Measurements from ENCODE around the gene PYDC1. TPM values are rescaled to one million over a fixed set of nuclear protein-coding genes. Genes with fewer than 3 reads are reported as not detected.
"Not testable (repeated sequence)": the region's sequence is repeated elsewhere in the genome, so short reads cannot be mapped to it uniquely, and the experiment has no call there.

PYDC1 gene
- total and polyA plus RNA-seq, 8 donors, result not detected

DNA sequence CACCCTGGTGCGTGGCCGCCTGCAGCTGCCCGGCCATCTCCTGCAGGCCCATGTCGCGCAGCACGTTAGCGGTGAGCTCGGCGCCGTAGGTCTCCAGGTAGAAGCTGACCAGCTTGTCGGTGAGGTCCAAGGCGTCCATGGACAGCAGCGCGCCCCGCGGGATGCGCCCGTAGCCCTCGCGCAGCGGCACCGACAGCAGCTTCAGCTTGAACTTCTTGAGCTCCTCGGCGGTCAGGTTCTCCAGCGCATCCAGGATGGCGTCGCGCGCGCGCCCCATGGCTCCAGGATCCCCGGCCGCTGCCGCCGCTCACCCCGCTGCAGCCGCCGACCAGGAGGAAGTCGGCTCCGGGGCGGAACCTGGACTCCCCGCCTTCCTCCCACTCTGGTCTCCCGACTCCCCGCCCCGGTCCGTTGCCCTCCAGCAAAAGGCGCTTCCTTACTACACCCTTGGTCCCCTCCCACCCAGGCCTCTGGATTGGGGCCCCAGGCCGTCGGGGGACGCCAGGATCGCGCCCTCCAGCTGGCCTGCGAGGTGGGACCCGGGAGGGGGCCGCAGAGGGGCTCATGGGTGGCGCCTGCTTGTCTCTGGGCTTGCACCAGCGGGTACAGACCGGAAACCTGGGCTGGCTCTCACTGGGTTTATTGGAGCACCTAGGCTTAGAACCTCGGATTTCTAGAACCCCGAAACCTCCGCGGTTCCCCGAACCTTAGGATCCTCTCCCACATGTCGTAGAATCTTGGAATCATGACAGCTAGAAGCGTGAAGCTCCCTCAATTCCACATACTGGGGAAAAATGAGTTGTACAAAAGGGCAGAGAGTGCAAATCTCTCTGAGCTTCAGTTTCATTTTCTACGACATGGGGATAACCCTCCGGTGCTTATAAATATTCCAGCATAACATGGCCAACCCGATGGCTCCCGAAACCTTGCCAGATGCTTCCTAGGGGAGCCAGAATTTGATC lies 14.2 kb downstream of the PYDC1 start, which contains the start of gene PYCARD:
Gene PYCARD (minus strand): TSS at position 347 of the 962 bp plus-strand sequence. CDS start 70 bp downstream, at position 277.
- Histone ChIP-seq H3K36me3 (peaks cover 2 to 20% (median 12%) of the 10 kb centered on the region in 4 donors), H3K27ac (peak within 1 kb of the TSS; percentile 47 to 83 (median 73)), H3K4me1 (peaks cover 16 to 41% (median 28%) of the 10 kb centered on the region in 4 donors), H3K4me3 (peak within 1 kb of the TSS; percentile 69 to 83 (median 78)), H3K9me3 (no peaks in the 10 kb centered on the region), H3K27me3 (peaks cover 0 to 12% (median 0%) of the 10 kb centered on the region in 3 donors)
- intact Hi-C loops (cut with DNase I; ENCODE audit: low total_unique reads), result no loop called here
- 8 to 15% (median 9%) methylated on average over 29 to 69 of the region's 69 CpGs for WGBS, 5 donors
- TF ChIP-seq, protein P1, sequence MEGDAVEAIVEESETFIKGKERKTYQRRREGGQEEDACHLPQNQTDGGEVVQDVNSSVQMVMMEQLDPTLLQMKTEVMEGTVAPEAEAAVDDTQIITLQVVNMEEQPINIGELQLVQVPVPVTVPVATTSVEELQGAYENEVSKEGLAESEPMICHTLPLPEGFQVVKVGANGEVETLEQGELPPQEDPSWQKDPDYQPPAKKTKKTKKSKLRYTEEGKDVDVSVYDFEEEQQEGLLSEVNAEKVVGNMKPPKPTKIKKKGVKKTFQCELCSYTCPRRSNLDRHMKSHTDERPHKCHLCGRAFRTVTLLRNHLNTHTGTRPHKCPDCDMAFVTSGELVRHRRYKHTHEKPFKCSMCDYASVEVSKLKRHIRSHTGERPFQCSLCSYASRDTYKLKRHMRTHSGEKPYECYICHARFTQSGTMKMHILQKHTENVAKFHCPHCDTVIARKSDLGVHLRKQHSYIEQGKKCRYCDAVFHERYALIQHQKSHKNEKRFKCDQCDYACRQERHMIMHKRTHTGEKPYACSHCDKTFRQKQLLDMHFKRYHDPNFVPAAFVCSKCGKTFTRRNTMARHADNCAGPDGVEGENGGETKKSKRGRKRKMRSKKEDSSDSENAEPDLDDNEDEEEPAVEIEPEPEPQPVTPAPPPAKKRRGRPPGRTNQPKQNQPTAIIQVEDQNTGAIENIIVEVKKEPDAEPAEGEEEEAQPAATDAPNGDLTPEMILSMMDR (IDR thresholded peaks at IDR 0.05), result no peak
- TF ChIP-seq POLR2AphosphoS5 (IDR thresholded peaks at IDR 0.05) (peak in 1 of 3 donors; percentile 31), EP300 (IDR thresholded peaks at IDR 0.05) (no peak), POLR2A (IDR thresholded peaks at IDR 0.05) (no peak)
- DNase-seq, result peak in 1 of 2 donors; percentile 45

GRCh38 chr16:31201582-31202413 lies 15.1 kb downstream of the PYDC1 start:
- H3K27me3 ChIP-seq, result peaks cover 0 to 4% (median 0%) of the 10 kb centered on the region in 3 donors
- H3K4me1 ChIP-seq, result peaks cover 16 to 41% (median 28%) of the 10 kb centered on the region in 4 donors
- H3K4me3 ChIP-seq, result peak overlapping the region; percentile 69 to 83 (median 78)
- WGBS, 5 donors, result 10 to 15% (median 12%) methylated on average over 21 to 35 of the region's 35 CpGs
- intact Hi-C loops (cut with DNase I; ENCODE audit: low total_unique reads), result no loop called here
- TF ChIP-seq, protein P1 (IDR thresholded peaks at IDR 0.05), result no peak
- TF ChIP-seq POLR2A (IDR thresholded peaks at IDR 0.05) (no peak), EP300 (IDR thresholded peaks at IDR 0.05) (no peak), POLR2AphosphoS5 (IDR thresholded peaks at IDR 0.05) (no peak)
- H3K9me3 ChIP-seq, result no peaks in the 10 kb centered on the region
- peaks cover 2 to 27% (median 19%) of the 10 kb centered on the region in 4 donors for H3K36me3 ChIP-seq
- H3K27ac ChIP-seq, result peak overlapping the region; percentile 11 to 83 (median 73)
- DNase-seq, result peak; percentile 47 to 74

DNA sequence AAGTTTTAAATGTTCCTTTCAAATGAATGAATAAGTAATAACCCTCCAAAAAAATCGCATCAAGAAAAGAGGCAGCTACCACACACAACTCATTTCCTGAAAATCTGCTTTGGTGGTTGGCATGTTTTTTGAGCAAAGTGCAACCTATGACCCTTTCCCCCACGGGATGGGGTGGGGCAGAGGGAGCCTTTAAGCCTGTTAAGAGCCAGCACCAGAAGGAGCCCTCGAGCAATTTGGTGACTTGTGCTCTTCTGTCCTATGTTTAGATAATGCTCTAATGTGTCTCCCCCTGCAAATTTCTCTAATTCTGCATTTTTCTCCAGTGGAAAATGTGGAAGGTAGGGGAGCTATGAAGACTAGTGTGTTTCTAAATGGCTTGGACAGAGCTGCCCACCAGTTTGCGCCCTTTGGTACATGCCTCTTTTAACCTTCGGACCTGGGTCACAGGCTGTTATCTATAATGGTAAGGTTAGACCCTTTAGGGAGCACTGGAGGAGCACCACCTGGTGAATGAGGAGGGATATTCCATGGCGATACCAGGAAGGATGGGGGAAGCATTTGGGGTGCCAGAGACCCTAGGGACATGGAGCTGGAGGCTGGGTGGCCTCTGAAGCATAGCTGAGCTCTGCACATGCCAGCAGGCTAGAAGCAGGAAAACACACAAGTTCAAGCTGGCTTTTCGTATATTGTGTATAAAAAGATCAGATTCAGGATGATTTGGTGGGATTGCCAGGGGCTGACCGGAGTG lies 15.9 kb downstream of the PYDC1 start:
- peak in 1 of 2 donors; percentile 41 for DNase-seq
- no peak for TF ChIP-seq POLR2AphosphoS5 (IDR thresholded peaks at IDR 0.05)
- no peak for TF ChIP-seq POLR2A (IDR thresholded peaks at IDR 0.05)
- TF ChIP-seq, protein P1 (IDR thresholded peaks at IDR 0.05), result no peak
- TF ChIP-seq EP300 (IDR thresholded peaks at IDR 0.05), result no peak
- H3K27ac ChIP-seq, result peak overlapping the region in 3 of 5 donors; percentile 73 to 83 (median 79)

GRCh38 chr16:31200111-31200510 lies 16.8 kb downstream of the PYDC1 start:
- intact Hi-C loops (cut with DNase I; ENCODE audit: low total_unique reads); H3K4me3 ChIP-seq; H3K9me3 ChIP-seq; H3K27me3 ChIP-seq; H3K27ac ChIP-seq; DNase-seq: not testable (repeated sequence)
- peaks cover 10 to 44% (median 36%) of the 10 kb centered on the region in 4 donors for H3K36me3 ChIP-seq
- 78 to 85% (median 81%) methylated on average over 8 of the region's 8 CpGs for WGBS, 5 donors
- H3K4me1 ChIP-seq, result peaks cover 16 to 41% (median 28%) of the 10 kb centered on the region in 4 donors

More for the DNA sequence above, 15.9 kb downstream of the PYDC1 start:
- H3K36me3 ChIP-seq, result peaks cover 2 to 35% (median 27%) of the 10 kb centered on the region in 4 donors
- 42 to 51% (median 44%) methylated on average over 7 to 8 of the region's 8 CpGs for WGBS, 5 donors
- no peaks in the 10 kb centered on the region for H3K27me3 ChIP-seq
- H3K9me3 ChIP-seq, result no peaks in the 10 kb centered on the region
- H3K4me1 ChIP-seq, result peaks cover 16 to 41% (median 28%) of the 10 kb centered on the region in 4 donors
- peak overlapping the region; percentile 69 to 83 (median 78) for H3K4me3 ChIP-seq
- intact Hi-C loops (cut with DNase I; ENCODE audit: low total_unique reads), result no loop called here

Data from stomach (tissue), 9 donors.